Osteoblast (primary cell): Measurements from ENCODE around the gene PRDM13. TPM values are rescaled to one million over a fixed set of nuclear protein-coding genes. Genes with fewer than 3 reads are reported as not detected.

Source experiments
- DNase-seq: peaks from one replicate; pipeline ENCODE4 v3.0.0; 2011; ENCODE audit warnings: low spot score, mixed read lengths; ENCODE audit not compliant: insufficient read length; ENCODE audit errors: missing footprints
- H2AFZ ChIP-seq: 2 replicates; pipeline ENCODE4 v1.6.0; 2011; ENCODE audit warnings: mild to moderate bottlenecking, low read length
- H3K27ac ChIP-seq: 2 replicates; pipeline ENCODE4 v1.5.1; 2011; ENCODE audit warnings: mild to moderate bottlenecking, low read depth, low read length, moderate library complexity
- H3K27me3 ChIP-seq: 2 replicates; pipeline ENCODE4 v1.6.0; 2012; ENCODE audit warnings: mild to moderate bottlenecking, control low read depth, inconsistent platforms, low read length, moderate library complexity; ENCODE audit not compliant: insufficient read depth
- H3K36me3 ChIP-seq: 2 replicates; pipeline ENCODE4 v1.5.1; 2011; ENCODE audit warnings: mild to moderate bottlenecking, low read length, control low read depth, moderate library complexity; ENCODE audit not compliant: insufficient read depth
- H3K4me1 ChIP-seq: 2 replicates; pipeline ENCODE4 v1.5.1; 2011; ENCODE audit warnings: mild to moderate bottlenecking, low read length, control low read depth, moderate library complexity; ENCODE audit not compliant: insufficient read depth
- H3K4me2 ChIP-seq: 2 replicates; pipeline ENCODE4 v1.6.0; 2011; ENCODE audit warnings: mild to moderate bottlenecking, low read length; ENCODE audit not compliant: insufficient read depth
- H3K4me3 ChIP-seq: fragments of 200-600 bp; sonication (generic); 3 replicates; pipeline ENCODE4 v1.5.1; 2012; ENCODE audit warnings: mild to moderate bottlenecking, low read length, inconsistent platforms; ENCODE audit not compliant: insufficient read depth
- H3K79me2 ChIP-seq: 2 replicates; pipeline ENCODE4 v1.6.0; 2012; ENCODE audit warnings: mild to moderate bottlenecking, low read length, control low read depth, inconsistent platforms; ENCODE audit not compliant: insufficient read depth
- H3K9me3 ChIP-seq: 2 replicates; pipeline ENCODE4 v1.5.1; 2011; ENCODE audit warnings: low read depth, low read length, control low read depth
- H4K20me1 ChIP-seq: 2 replicates; pipeline ENCODE4 v1.6.0; 2012; ENCODE audit warnings: mild to moderate bottlenecking, low read length, control low read depth; ENCODE audit not compliant: insufficient read depth
- total RNA-seq: library from RNA; depleted of rRNA; stranded (reverse); fragments of >200 nt; gene quantifications from 2 replicates; pipeline ENCODE4 v1.2.3, GENCODE V29; 2012
- TF ChIP-seq, protein P1 (sequence below): IDR thresholded peaks from 2 replicates; pipeline ENCODE4 v1.5.1; 2011; ENCODE audit warnings: mild to moderate bottlenecking, low read depth, low read length, moderate library complexity; ENCODE audit errors: extremely low read depth

PRDM13 gene
- total RNA-seq, 1 donor = not detected

DNA sequence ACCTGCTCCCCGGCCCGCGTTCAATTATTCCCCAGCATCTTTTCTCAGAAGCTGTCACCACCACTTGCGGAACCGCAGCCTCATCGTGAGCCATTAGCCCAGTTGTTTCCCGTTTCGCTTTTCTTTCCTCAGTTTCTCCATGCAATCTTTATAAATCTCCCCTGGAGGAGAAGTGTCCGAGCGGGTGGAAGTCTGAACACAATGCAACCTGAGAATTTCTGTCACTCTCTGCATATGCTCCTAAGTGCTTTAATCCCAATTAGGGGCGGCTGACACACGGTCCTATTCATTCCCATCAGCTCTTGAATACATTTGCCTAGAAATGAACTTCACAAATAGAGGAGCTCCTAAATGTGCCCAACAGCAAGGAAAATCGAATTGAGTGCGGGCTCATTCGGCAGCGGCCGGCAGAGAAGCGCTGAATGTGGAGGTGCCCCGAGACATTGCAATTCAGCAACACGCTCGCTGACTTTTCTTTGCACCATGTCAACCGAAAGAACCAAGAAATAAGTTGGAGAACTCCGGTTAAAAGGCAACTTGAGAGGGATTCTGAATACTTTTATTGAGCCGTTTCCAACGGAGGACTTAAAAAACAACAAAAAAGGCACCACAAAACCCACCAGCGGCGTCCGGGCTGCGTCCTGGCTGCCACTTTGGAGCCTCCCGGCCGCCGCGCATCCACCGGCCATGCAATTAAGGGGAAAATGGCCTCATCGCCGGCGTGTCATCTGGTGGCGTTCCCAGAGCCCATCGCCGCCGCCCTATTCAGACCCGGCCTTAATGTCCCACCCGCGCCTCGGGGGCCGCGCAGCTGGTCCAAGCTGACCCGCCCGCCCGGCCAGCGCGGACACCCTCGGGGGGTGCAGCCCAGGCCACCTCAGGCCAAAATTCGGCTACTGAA lies 3.9 kb upstream of the PRDM13 start:
- Histone ChIP-seq H3K79me2 (no peaks in the 10 kb centered on the region), H3K36me3 (no peaks in the 10 kb centered on the region), H3K27me3 (peaks cover 97% of the 10 kb centered on the region), H3K9me3 (no peaks in the 10 kb centered on the region), H3K4me3 (peak overlapping the region; percentile 46), H3K4me2 (peak overlapping the region; percentile 68), H3K4me1 (peaks cover 13% of the 10 kb centered on the region), H4K20me1 (no peaks in the 10 kb centered on the region), H2AFZ (no peak overlapping the region), H3K27ac (no peak overlapping the region)
- DNase-seq = no peak
- TF ChIP-seq, protein P1, sequence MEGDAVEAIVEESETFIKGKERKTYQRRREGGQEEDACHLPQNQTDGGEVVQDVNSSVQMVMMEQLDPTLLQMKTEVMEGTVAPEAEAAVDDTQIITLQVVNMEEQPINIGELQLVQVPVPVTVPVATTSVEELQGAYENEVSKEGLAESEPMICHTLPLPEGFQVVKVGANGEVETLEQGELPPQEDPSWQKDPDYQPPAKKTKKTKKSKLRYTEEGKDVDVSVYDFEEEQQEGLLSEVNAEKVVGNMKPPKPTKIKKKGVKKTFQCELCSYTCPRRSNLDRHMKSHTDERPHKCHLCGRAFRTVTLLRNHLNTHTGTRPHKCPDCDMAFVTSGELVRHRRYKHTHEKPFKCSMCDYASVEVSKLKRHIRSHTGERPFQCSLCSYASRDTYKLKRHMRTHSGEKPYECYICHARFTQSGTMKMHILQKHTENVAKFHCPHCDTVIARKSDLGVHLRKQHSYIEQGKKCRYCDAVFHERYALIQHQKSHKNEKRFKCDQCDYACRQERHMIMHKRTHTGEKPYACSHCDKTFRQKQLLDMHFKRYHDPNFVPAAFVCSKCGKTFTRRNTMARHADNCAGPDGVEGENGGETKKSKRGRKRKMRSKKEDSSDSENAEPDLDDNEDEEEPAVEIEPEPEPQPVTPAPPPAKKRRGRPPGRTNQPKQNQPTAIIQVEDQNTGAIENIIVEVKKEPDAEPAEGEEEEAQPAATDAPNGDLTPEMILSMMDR = no peak

DNA sequence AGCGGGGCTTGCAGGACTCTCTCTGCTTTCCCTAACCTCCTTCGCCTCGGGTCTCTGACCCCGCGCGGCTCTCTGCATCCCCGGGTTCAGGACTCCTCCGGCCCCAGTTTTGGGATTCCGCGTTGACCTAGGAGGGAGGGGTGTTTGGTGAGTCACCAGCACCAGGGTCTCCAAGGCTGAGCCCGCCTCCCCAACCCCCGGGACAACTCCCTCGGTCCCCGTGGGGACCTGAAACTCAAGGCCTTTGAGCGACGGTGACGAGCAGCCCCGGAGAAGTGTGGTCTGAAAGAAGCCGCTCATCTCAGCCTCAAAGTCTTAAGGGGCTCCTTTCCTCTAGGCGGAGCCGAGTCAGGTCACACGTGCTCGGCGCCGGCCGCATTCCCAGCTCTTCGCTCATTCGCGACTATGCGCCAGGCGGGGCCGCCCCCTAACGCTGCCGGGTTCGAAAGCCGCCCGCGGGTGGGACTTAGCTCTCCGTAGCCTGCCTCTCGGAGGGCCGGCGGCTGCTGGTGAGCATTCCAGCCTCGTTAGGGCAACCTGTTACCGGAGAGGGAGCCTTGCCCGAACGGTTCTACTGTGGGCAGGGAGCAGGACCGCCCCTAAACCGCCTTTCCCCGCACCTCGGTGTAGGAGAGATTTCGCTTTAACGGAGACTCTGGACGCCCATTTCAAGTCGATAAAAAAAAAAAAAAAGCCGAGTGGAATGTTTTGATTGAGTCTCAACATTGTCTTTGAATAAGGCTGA lies 3.0 kb upstream of the PRDM13 start:
- no peaks in the 10 kb centered on the region for H3K9me3 ChIP-seq
- no peak overlapping the region for H3K27ac ChIP-seq
- H3K36me3 ChIP-seq = no peaks in the 10 kb centered on the region
- no peaks in the 10 kb centered on the region for H4K20me1 ChIP-seq
- H3K4me3 ChIP-seq = peak overlapping the region; percentile 46
- H3K79me2 ChIP-seq = no peaks in the 10 kb centered on the region
- DNase-seq = no peak
- TF ChIP-seq, protein P1 = no peak
- H3K4me1 ChIP-seq = peaks cover 13% of the 10 kb centered on the region
- H3K4me2 ChIP-seq = peak overlapping the region; percentile 68
- H2AFZ ChIP-seq = peak overlapping the region; percentile 56
- H3K27me3 ChIP-seq = peaks cover 97% of the 10 kb centered on the region

DNA sequence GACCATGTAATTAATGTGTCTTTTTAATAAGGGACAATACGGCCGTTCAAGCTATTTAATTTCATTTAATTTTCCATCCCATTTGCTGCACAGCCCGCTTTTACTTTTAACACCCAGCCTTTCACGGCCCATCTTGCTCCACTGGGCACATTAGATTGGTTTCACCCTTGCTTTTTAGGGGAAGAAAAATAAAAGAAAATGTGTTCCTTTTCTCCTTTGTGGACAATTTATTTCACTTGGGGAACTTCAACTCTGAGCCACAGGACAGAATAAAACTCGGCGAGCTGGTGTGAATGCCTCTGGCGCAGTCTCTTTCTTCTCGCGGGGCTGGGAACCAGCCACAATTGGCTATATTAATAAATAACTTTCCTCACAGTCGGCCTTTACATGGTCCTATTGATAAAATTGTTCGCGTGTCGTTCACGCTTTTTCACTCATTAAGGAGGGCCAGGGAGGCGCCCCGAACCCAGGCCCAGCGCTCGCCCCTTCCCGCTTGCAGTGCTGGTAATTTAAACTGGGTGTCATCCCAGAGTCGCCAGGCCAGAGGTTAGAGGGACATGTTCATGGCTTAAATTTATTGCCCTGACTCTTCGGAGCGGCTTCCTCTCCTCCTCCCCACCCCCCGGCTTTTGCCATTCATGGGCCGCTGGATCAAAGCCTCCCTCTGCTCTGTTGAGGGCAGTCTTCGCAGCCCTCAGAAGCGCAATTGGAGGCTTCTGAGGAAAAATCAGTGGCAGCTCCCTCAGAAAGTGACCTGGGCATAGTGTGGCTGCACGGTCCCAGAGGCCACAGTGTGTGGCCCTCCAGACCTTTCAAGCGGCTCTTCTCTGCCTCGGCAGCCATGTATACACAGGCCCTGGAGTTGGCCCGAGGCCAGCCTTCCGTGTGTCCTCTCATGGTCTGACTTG lies 2.2 kb upstream of the PRDM13 start:
- Histone ChIP-seq H2AFZ (no peak overlapping the region), H4K20me1 (no peaks in the 10 kb centered on the region), H3K4me1 (peaks cover 13% of the 10 kb centered on the region), H3K36me3 (no peaks in the 10 kb centered on the region), H3K9me3 (no peaks in the 10 kb centered on the region), H3K27me3 (peaks cover 98% of the 10 kb centered on the region), H3K79me2 (no peaks in the 10 kb centered on the region), H3K4me3 (no peak overlapping the region), H3K27ac (no peak overlapping the region), H3K4me2 (peak overlapping the region; percentile 68)
- no peak for DNase-seq
- TF ChIP-seq, protein P1 = no peak
